ENCODE data around the gene ADGRA1.

ADGRA1 gene

DNA sequence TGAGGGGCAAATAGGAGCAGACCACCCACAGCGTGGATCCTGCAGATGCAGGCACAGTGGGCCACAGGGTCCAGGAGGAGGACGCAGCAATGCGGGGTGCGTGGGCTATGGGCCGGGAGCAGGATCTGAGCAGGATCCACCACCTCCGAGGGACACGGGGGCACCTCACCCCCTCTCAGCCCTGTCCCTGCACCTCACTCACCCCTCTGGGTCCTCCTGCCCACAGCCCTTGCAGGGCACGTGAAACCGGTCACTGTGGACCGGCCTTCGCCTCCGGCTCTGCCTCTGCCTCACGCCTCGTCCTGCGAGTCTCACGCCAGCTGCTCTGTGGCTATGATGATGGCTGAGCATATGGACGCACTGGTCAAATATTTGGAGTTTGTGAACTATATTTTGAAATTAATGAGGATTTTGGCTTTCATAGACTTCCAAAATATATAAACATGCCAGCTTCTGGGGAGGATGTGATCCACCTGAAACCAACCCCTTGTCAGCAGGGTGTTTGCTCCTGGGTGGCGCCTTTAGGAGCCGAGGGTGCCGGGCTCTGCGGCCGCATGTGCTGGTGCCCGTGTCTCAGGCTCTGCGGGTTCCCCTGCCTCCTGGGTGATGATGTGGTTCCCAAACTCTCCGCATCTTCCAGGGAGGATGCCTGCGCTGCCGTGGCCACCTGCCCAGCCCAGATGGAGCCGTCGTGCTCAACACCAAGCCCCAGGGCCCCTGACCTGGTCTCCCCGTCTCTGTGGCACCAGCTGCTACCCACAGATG is 11.3 kb upstream of the ADGRA1 start:
- no peak for DNase-seq (ENCODE audit: low read depth)

DNA sequence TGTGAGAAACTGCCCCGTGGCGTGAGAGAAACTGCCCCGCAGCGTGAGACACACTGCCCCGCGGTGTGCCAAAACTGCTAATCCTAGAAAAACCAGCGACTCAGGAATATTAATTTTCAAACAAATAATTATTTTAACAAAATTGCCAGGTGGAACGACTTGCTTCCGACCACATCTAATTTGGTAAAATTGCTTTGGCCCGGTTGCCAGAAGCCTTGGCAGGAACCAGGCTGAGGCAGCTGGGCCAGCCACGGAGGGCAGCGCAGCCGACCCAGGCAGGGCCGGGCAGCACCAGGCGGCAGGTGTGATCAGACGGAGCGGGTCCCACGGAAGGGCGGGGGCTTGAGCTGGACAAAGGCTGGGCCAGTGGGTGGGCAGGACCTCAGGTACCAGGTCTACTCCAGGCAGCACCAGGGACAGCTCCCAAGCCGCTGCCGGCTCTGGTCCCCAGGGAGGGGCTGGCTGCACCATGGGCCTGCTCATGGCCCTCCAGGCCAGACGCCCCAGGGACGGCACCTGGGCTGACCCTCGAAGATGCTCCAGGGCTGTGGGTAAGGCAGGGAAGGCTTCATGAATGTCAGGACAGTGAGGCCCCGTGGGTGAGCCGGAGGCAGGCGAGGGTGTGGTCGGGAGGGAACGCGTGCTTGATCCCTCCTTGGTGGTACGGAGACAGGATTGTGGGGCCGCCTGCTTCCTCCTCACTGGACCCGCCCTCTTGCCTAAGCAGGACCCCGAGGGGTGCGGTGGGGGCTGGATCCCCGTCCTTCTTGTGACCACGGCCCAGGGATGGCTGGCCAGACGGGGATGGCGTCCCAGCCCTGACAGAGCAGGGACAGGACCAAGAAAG is 7.7 kb upstream of the ADGRA1 start:
- DNase-seq (ENCODE audit: low read depth): no peak

DNA sequence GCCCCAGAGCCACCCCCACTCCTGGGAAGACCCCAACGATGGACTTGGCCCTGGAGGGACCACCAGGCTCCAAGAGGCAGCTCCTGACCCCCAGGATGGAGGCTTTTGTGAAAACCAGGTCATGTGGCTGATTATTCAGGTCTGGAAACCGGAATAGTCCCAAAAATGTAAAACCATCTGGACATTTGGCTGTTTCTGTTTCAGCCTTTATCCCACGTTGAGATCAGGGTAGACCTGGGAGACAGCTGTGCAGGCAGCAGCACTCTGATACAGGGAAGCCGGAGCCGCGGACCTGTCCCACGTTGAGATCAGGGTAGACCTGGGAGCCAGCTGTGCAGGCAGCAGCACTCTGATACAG is 7.1 kb upstream of the ADGRA1 start:
- no peak for DNase-seq (ENCODE audit: low read depth)

DNA sequence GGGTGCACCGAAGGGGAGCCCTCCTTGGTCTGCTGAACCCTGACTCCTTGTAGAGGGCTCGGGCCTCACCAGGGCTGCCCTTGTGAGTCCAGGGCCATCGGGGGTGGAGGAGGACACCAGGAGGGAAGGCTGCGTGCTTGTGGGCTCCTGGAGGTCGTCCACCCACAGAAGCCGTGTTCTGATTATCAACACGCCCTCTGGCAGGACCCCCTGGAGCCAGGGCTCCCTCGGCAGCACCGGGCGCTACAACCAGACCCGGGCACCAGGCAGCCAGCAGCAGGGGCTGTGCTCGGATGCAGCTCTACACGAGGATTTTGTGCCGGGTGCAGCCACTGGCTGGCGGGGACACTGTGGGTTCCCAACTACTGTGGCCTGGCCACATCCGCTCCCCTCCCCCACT is 6.1 kb upstream of the ADGRA1 start:
- DNase-seq (ENCODE audit: low read depth): no peak

DNA sequence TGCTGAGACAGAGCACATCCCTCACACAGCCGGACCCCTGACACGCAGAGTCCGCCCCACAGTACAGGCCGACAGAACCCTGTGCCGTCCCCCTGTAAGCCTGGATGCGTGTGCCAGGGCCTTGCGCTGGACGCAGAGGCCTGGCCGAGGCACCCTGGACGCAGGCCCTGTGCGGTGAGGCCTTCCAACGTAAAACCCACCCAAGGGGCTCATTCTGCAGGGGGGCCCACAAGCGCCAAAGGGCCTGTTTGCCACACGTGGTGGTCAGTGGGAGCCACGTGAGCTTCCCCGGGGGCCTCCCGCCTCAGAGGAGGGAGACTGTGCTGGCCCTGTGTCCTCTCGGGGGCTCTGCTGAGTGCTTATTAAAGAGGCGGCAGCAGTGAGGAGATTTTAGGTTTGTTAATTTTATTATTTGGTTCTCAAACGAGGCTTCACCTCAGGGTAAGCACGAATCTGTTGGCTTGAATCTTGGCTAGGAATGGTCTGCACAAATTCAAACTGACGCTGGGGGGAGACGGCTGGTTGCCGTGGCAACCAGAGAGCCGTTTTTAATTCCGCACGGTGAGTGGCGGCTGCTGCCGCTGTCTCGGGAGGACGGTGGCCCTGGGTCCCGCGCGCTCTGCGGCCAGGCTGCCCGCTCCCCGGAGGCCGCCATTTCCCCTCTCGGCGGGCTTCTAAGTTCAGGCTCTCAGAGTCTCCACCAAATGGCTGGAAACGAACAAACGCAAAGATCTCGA is 4.9 kb upstream of the ADGRA1 start:
- DNase-seq (ENCODE audit: low read depth): no peak

DNA sequence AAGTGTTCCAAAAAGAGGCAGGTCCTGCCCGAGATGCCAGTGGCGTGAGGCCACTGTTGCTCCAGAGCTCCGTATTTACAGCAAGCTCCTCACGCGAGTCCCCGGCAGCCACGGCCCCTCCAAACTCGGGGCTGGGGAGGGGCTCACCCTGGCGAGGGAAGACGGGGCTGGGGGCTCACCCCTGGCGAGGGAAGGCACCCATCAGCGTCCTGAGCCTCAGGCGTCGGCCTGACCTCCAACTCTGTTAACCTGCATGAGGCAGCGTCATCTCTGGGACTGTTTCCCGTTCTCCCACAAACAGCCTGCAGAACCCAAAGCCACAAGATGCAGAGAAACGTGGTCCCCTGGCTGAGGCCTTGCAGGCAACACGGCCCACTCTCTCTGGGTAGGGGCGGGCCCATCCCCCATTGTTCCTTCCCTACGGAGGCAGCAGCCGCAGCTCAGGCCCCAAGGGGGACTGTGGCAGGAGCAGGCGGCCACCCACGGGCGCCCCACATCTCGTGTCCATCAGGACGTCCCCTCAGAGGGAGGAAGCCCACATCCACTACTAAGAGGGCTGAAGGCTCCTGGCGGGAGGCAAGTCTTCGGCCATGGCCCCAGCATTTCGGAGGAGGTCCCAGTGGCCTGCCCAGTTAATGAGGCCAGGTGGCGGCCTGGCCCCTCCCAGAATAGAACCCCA is 4.2 kb upstream of the ADGRA1 start:
- no peak for DNase-seq (ENCODE audit: low read depth)

DNA sequence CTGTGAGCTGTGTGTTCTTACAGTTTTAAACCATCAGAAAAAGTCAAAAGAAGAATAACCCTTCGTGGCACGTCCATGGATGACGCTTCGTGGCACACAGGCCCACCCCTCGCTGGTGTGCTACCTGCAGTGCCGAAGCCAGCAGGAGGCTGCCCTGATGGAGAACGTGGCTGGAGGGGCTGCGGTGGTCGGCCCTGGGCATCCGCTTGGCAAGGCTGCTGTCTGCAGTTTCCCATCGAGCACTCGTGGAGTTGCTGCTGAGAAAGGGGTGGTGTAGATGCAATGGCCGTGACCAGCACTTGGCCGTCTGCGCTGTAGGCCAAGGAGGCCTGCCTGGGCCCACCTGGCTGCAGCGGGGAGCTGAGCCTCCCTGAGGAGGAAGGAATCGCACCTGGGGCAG is 3.2 kb upstream of the ADGRA1 start:
- DNase-seq (ENCODE audit: low read depth): no peak

DNA sequence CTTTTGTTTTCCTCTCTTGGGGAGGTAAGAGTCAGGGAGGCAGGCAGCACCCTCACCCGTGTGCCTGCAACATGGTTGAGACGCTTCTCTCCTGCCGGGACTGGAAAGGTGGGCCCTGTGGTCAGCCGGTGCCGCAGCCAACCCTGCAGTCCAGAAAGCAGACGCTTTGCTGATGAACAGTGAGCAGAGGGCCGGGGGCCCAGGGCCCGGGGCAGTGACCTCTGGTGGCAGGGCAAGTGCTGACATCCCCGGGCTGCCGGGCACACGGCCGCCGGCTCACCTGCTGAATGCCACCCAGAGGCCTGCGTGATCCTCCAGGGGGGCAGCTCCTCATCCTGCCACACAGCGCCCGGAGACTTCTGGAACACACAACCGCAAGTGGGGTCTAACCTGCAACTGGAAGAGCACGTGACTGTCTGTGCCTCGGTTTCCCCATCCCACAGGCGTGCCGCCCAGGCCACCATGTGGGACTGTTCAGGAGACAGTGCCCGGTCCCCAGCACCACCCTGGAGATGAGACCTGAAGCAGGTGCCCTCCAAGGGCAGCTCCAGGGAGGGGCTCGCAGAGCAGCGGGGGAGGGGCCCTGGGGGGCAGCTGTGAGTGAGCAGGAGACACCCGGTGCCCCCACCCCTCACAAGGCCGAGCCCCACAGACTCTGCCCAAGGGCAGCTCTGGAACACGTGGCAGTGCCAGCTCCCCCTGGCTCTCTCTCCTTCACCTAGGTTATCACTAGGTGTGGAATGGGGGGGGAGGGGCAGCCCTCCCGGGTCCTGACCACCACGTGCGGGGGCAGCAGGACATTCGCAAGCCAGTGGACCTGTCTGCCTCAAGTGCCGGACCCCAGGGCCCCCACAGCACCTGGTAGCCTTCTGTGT is 2.2 kb upstream of the ADGRA1 start:
- no peak for DNase-seq (ENCODE audit: low read depth)

DNA sequence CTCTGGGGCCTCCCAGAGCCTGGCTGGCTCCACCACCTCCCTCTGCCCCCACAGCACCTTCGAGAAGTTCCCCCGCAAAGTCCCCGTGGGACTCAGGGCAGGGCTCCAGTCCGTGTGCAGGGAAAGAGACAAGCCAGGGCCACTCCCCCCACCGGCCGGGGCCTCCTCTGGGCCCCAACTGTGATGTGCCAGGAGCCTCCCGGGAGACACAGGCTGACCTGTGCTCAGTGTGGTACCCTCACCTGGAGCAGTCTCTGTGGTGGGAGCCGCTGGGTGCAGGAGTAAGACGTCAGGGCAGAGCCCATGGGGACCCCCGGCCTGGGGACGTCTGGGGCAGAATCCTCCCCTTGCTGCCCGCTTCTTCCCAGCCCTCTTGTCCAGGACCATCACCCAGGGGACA is 1.5 kb upstream of the ADGRA1 start:
- DNase-seq (ENCODE audit: low read depth): no peak

DNA sequence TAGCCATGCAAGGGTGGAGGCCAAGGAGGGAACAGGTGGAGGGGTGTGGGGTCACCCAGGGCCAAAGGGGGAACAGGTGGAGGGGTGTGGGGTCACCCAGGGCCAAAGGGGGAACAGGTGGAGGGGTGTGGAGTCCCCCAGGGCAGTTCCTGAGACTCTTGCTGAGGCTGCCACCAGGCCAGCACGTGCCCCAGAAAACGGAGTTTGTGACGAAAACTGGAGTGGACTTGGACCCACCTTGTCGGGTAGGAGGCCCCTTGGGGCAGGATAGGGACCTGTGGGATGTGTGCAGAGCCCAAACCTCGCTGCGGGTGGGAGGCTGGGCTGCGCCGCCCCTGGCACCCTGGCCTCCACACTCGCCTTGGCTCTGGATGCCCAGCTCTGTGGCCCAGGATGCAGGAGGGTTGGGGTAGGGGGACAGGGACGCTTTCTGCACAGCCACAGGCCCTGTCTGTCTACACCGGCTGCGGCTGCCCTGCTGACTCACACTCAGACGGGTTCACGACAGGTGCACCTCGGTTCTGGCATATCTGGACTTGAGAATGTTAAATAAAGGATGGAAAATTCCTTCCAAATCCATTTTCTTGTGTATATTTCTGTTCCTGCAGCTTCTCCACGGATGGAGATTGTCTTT is 562 bp upstream of the ADGRA1 start:
- DNase-seq (ENCODE audit: low read depth): no peak

DNA sequence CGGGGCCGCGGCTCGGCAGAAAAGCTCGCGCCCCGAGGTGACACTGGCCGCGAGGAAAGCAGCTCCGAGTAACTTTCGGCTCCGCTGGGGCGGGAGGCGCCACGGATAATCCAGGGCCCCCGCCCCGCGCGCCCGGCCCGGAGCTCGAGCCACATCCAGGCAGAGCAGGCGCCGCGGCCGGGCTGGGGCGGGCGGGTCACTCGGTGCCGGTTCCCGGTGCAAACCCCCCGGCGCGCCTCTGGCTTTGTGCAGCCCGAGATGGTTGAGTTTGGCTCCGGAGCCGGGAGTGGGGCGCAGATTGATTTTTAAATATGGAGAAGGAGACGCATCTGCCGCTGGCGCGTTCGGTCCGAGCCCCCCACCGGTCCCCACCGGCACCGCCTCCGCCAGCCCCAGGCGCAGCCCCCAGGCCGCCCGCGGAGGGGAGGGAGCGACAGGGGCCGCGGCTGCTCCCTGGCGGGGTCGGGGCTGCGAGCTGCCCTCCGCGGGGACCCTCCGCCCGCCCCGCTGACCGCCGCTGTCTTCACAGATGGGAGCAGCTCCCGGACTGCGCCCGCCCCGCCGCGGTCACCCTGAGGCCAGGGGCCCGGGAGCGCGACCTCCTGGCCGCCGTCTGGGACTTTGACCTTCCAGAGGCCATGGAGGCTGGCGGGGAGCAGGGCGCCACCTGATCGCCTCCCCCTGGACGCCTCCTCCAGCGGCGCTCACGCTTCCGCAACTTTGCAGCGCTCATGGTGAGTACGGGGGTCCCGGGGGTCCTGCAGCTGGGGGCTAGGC is 643 bp downstream of the ADGRA1 start:
- no peak for DNase-seq (ENCODE audit: low read depth)

DNA sequence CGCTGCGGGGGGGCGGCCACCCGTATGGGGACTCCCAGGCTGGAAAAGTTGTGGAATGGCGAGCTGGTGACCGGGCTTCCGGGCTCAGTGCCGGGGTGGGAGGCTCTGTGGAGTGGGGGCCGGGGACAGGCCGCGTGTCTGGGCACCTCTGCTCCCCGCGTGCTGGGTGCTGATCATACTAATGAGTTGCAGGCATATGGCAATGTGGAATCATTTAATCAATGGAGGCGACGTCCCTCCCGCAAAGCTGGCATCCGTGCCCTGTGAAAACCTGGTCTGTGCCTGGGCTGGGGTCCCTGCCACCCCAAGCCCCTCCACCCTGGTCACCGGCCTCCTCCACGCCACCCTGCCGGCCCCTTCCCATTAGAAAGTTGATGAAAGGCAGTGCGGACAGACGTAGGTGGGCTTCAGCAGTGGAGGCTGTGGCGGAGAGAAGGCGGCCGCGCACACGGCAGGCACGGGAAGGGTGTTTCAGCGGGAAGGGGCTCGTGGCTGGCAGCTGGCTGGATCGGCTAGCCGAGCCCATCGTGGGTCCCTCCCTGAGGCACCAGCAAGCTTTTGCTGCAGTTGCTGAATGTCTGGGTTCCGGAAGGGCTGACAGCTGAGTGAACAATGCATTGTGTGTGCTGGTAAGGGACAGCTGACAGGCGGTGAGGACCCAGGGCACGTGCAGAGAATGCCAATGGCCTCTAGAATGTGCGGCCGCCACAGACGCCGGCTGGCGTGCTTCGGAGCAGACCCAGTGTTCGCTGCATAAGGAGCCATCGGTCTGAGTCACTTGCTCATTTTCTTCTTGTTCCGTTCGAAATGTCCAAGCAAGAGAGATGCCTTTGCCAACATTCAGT is 1.5 kb downstream of the ADGRA1 start:
- DNase-seq (ENCODE audit: low read depth): no peak

DNA sequence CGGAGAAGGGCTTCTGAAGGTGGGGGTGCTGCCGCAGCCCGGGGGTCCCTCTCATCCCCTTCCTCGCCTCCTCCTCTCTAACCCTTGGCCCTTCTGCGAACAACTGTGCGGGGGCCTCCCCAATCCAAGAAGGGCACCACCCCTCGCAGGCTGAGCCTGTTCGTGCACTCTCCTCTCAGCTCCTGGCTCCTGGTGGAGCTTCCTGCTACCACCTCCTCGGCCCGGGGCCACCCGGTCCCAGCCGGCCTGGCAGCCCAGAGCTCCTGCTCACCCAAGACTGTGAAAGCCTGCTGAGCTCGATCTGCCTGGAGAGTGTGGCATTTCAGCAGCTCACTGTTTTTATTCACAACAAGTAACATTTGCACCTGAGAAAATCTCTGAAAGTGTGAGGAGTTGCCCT is 2.4 kb downstream of the ADGRA1 start:
- no peak for DNase-seq (ENCODE audit: low read depth)

DNA sequence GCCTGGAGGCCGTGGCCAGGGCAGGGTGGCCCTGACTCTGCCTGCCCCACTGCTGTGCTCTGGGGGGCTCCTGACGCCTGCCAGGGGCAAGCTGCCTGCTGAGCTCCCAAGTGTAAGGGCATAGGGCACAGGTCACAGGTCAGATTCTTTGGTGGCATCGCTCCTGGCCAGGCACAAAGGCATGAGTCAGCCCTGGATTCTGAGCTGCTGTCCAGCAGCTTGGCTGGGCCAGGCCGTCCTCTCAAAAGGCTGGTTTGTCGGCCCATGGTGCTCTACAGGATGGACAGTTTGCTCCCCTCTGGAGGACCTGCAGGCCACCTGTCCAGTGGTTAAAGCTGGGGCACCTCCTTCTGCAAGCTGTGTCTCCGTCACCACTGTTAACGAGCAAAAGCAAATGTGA is 2.9 kb downstream of the ADGRA1 start:
- DNase-seq (ENCODE audit: low read depth): no peak

DNA sequence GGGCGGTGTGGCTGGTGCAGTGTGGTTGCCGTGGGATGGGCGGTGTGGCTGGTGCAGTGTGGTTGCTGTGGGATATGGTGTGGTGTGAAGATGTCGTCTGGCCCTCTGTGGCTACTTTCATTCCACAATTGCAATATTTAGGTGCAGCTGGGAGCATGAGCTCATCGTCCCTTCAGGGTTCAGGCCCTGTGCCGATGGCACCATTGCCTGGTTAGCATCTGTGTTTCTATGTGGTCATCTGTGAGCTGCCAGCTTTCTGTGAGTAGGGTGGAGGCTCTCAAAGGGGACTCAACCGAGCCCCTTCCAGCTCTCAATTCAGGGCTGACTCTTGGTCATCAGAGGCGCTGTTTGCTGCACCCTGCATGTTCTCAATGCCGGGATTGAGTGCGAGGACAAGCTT is 3.6 kb downstream of the ADGRA1 start:
- DNase-seq (ENCODE audit: low read depth): no peak

DNA sequence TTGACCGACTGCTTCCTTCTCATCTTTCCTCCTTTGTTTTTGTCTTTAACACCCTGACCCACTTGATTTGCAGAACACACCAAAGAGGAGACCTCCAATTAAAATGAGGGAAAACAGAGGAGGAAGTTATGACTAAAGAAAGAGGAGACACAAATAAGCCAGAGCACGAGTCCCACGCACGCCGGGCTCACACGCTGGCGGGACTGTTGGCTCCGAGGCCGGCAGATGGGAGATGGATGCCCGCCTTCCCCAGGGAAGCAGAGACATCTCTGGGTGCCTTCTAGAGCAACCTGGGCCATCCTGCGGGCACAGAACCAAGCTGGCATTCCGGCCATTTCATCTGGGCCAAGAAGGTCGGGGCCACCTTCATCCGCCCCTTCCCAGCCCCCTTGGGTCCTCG is 5.6 kb downstream of the ADGRA1 start:
- DNase-seq (ENCODE audit: low read depth): no peak

DNA sequence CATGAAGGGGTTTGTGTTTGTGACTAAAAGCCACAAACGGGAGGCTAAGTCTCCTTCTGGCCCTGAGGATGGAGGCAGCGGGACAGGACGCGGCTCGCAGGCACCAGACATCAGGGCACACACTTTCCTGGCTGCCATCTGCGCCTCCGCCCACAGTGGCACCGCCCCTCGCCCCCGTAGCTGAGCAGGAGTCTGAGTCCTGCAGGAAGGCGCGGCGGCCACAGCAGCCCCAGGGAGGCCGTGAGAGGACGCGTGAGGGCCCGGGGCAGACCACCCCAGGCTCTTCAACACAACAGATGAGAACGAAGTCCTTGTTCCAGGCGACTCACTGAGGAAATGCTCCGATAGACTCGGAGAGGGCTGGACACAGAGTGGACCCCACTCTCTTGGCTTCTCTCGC is 6.6 kb downstream of the ADGRA1 start:
- DNase-seq (ENCODE audit: low read depth): no peak

DNA sequence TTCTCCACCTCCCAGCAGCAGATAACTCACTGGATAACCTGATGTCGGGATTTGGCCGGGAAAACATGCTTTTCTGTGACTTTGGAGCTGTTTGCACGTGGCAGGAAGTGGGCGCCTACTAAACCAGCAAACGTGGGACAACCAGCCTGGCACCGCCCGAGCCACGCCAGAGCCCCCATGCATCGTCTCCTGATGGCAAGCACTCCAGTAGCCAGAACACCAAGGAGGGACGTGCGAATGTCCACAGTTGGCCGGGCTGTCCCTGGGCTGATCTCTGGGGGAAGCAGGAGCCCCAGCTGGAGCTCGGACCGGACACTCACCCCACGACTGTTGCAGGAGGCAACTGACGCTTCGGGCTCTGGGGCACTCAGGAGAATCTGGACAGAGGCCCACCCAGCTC is 7.1 kb downstream of the ADGRA1 start:
- no peak for DNase-seq (ENCODE audit: low read depth)

DNA sequence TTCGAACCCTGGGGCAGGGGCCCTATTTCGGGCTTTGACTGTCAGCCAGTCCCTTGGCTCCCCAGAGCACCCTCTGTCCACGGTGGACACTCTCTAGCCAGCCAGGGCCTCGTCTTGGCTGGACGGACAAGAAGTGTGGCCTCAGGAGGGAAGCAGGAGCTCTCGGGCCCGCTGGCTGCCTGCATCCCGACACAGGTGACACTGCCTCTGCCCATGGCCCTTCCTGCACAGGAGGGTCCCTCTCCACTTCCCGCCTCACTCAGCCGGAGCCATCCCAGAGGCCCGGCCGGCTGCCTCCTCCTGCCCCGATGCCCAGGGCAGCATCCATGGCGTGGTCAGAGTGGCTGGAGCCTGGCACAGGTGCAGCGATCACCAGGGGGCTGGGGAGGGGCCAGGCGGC is 7.9 kb downstream of the ADGRA1 start:
- no peak for DNase-seq (ENCODE audit: low read depth)

All from stimulated activated CD8-positive, alpha-beta memory T cell treated with anti-CD3 and anti-CD28 coated beads, Interleukin-15, amount 100 ng/mL, for 24 hours (primary cell).